ENCODE results near the gene GMCL2. TPM values are rescaled to one million over a fixed set of nuclear protein-coding genes. Genes with fewer than 3 reads are reported as not detected.

GMCL2 gene
- total and polyA plus RNA-seq, 9 of the 15 experiments (the other 6 are each of a cell fraction or from before 2014, with no cell fraction given), result 0.04 TPM; not detected in 8

DNA sequence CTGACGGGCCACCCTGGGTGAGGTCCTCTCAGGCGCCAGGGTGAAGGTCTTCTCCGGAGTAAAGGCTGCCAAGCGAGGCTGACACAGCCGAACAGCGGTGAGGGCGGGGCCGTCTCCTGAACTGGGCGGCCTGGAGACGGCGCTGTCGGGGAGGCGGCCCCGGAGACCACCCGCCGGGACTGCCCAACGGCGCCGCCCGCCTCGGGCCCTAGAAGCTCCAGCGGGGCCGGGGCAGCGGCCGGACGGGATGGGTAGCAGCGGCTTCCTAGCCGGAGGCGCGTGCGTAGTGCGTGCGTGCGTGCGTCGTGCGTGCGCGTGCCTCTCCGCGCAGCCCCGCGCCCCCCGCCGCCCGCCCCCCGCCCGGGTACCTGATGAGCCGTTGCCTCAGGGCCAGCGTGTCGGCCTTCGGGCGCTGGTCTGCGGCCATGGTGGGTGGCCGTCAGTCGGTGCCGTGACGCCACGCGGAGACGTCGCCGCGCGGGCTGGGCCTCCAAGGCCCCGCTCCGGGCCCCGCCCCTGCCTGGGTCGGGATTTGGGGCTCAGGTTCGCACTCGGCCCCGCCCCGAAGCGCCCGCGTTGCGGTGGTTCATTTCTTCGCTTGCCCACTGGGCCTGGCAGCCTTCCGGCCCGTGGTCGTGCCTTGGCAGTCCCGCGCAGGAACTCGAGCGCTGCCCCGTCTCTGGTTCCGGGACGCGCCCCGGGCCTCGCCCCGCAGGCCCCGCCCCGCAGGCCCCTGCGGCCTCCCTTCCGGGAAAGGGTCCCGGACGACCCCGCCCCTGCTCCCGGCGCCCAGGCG, 45.2 kb upstream of the GMCL2 start, which contains the start of gene PHYKPL (continued):
- TF ChIP-seq, protein P1, sequence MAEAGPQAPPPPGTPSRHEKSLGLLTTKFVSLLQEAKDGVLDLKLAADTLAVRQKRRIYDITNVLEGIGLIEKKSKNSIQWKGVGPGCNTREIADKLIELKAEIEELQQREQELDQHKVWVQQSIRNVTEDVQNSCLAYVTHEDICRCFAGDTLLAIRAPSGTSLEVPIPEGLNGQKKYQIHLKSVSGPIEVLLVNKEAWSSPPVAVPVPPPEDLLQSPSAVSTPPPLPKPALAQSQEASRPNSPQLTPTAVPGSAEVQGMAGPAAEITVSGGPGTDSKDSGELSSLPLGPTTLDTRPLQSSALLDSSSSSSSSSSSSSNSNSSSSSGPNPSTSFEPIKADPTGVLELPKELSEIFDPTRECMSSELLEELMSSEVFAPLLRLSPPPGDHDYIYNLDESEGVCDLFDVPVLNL (CRISPR knock-in tag; IDR thresholded peaks at IDR 0.05; ENCODE audit: low read depth), result no peak
- TF ChIP-seq MTA3 (IDR thresholded peaks at IDR 0.05; ENCODE audit: borderline replicate concordance), result peak; percentile 52; the same call in 1 of the 2 replicates
- TF ChIP-seq GATAD2A (IDR thresholded peaks at IDR 0.05), result no peak
- no peak for TF ChIP-seq ELF4 (CRISPR knock-in tag; IDR thresholded peaks at IDR 0.05)
- no peak for TF ChIP-seq CBX3 (IDR thresholded peaks at IDR 0.05; ENCODE audit: borderline replicate concordance in 1 of 2, low read length in 2 of 2)
- TF ChIP-seq NFE2L1 (tag; IDR thresholded peaks at IDR 0.05; ENCODE audit: borderline replicate concordance, low read depth), result no peak
- TF ChIP-seq, protein P2, sequence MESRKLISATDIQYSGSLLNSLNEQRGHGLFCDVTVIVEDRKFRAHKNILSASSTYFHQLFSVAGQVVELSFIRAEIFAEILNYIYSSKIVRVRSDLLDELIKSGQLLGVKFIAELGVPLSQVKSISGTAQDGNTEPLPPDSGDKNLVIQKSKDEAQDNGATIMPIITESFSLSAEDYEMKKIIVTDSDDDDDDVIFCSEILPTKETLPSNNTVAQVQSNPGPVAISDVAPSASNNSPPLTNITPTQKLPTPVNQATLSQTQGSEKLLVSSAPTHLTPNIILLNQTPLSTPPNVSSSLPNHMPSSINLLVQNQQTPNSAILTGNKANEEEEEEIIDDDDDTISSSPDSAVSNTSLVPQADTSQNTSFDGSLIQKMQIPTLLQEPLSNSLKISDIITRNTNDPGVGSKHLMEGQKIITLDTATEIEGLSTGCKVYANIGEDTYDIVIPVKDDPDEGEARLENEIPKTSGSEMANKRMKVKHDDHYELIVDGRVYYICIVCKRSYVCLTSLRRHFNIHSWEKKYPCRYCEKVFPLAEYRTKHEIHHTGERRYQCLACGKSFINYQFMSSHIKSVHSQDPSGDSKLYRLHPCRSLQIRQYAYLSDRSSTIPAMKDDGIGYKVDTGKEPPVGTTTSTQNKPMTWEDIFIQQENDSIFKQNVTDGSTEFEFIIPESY (CRISPR knock-in tag; IDR thresholded peaks at IDR 0.05), result no peak
- TF ChIP-seq ZNF12 (CRISPR knock-in tag; IDR thresholded peaks at IDR 0.05), result 0 out of 2 replicates have a peak, but pooled peaks have one; percentile 60
- TF ChIP-seq, protein P3, sequence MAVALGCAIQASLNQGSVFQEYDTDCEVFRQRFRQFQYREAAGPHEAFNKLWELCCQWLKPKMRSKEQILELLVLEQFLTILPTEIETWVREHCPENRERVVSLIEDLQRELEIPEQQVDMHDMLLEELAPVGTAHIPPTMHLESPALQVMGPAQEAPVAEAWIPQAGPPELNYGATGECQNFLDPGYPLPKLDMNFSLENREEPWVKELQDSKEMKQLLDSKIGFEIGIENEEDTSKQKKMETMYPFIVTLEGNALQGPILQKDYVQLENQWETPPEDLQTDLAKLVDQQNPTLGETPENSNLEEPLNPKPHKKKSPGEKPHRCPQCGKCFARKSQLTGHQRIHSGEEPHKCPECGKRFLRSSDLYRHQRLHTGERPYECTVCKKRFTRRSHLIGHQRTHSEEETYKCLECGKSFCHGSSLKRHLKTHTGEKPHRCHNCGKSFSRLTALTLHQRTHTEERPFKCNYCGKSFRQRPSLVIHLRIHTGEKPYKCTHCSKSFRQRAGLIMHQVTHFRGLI (CRISPR knock-in tag; IDR thresholded peaks at IDR 0.05), result no peak
- TF ChIP-seq PRMT5 (CRISPR knock-in tag; IDR thresholded peaks at IDR 0.05), result no peak
- no peak for TF ChIP-seq POLR2AphosphoS5 (IDR thresholded peaks at IDR 0.05; ENCODE audit: control insufficient read depth, insufficient read depth, low read depth, low read length)
- no peak for TF ChIP-seq BCL6 (CRISPR knock-in tag; IDR thresholded peaks at IDR 0.05)
- no peak for TF ChIP-seq NFRKB (IDR thresholded peaks at IDR 0.05; ENCODE audit: low read depth)
- TF ChIP-seq JUNB (CRISPR knock-in tag; conservative IDR thresholded peaks at IDR 0.05), result no peak
- TF ChIP-seq ZKSCAN3 (CRISPR knock-in tag; IDR thresholded peaks at IDR 0.05), result no peak
- TF ChIP-seq DPF2 (IDR thresholded peaks at IDR 0.05), result no peak
- no peak for TF ChIP-seq C11orf30 (IDR thresholded peaks at IDR 0.05; ENCODE audit: low read depth)
- no peak for TF ChIP-seq DACH1 (IDR thresholded peaks at IDR 0.05; ENCODE audit: partially characterized antibody)
- TF ChIP-seq, protein P4, sequence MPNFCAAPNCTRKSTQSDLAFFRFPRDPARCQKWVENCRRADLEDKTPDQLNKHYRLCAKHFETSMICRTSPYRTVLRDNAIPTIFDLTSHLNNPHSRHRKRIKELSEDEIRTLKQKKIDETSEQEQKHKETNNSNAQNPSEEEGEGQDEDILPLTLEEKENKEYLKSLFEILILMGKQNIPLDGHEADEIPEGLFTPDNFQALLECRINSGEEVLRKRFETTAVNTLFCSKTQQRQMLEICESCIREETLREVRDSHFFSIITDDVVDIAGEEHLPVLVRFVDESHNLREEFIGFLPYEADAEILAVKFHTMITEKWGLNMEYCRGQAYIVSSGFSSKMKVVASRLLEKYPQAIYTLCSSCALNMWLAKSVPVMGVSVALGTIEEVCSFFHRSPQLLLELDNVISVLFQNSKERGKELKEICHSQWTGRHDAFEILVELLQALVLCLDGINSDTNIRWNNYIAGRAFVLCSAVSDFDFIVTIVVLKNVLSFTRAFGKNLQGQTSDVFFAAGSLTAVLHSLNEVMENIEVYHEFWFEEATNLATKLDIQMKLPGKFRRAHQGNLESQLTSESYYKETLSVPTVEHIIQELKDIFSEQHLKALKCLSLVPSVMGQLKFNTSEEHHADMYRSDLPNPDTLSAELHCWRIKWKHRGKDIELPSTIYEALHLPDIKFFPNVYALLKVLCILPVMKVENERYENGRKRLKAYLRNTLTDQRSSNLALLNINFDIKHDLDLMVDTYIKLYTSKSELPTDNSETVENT (CRISPR knock-in tag; IDR thresholded peaks at IDR 0.05), result no peak
- TF ChIP-seq EWSR1 (IDR thresholded peaks at IDR 0.05; ENCODE audit: borderline replicate concordance, low read depth, partially characterized antibody), result no peak
- no peak for TF ChIP-seq EZH2 (IDR thresholded peaks at IDR 0.05; ENCODE audit: borderline replicate concordance, low read depth, low read length)
- no peak for TF ChIP-seq ZNF143 (CRISPR knock-in tag; IDR thresholded peaks at IDR 0.05)
- TF ChIP-seq PURB (CRISPR knock-in tag; IDR thresholded peaks at IDR 0.05; ENCODE audit: low read depth), result no peak

Data from K562 (cell line).